T-cell (primary cell): Measurements from ENCODE around the gene POU3F1. TPM values are rescaled to one million over a fixed set of nuclear protein-coding genes. Genes with fewer than 3 reads are reported as not detected.

ENCODE experiments used
- ATAC-seq, 4 experiments: fragments of 200-7000 bp in 3 of 4; fragments of 150-1000 bp in 1 of 4; cut with Tn5 transposase; replicated peaks in 1 of 4; 1 replicate in 3 of 4; 2 replicates in 1 of 4; pipeline ENCODE4 v1.10.0; 2021; ENCODE audit warnings: moderate library complexity in 3 of 4, mild to moderate bottlenecking in 2 of 4, moderate number of reproducible peaks in 1 of 4
- CTCF ChIA-PET, 2 donors: fragments of 300-600 bp; sonication (Branson Sonifier 250); formaldehyde crosslinking; loops; one replicate each; lab custom pipeline; 2022; ENCODE audit warnings: antibody characterized with exemption in 2 of 2; lab: Charles Lee
- POLR2A ChIA-PET, 2 donors: fragments of 300-600 bp; sonication (Branson Sonifier 250); formaldehyde crosslinking; loops; one replicate each; lab custom pipeline; 2022; ENCODE audit warnings: antibody characterized with exemption in 2 of 2; lab: Charles Lee
- DNase-seq, 35 experiments: peaks; one replicate each; pipeline versions ENCODE4 v3.0.0 to v3.0.0-alpha.2; 2013 to 2023
- H3K27ac ChIP-seq: one replicate; pipeline ENCODE4 v1.5.1; 2013; ENCODE audit warnings: low read length
- H3K27me3 ChIP-seq, 2 experiments: replicated peaks in 1 of 2; 1 replicate in 1 of 2; 2 replicates in 1 of 2; pipeline versions ENCODE4 v1.6.1 to v1.7.0; 2013; ENCODE audit warnings: low read length in 1 of 2, mixed read lengths in 1 of 2; ENCODE audit not compliant: control insufficient read depth in 2 of 2, insufficient read depth in 2 of 2; ENCODE audit errors: extremely low read depth in 1 of 2
- H3K36me3 ChIP-seq, 2 donors: 1 replicate in 1 of 2; 2 replicates in 1 of 2; pipeline versions ENCODE4 v1.6.1 to v1.7.0; 2013; ENCODE audit warnings: low read length in 1 of 2; ENCODE audit not compliant: control insufficient read depth in 2 of 2, insufficient read depth in 1 of 2; ENCODE audit errors: extremely low read depth in 1 of 2
- H3K4me1 ChIP-seq, 2 experiments: 1 replicate in 1 of 2; 2 replicates in 1 of 2; pipeline versions ENCODE4 v1.6.1 to v1.7.0; 2013; ENCODE audit warnings: low read length in 2 of 2, mixed read lengths in 1 of 2; ENCODE audit not compliant: insufficient read depth in 2 of 2, control insufficient read depth in 1 of 2; ENCODE audit errors: extremely low read depth in 1 of 2
- H3K4me3 ChIP-seq, 2 donors: 1 replicate in 1 of 2; 2 replicates in 1 of 2; pipeline versions ENCODE4 v1.5.1 to v1.7.0; 2013; ENCODE audit warnings: mild to moderate bottlenecking in 2 of 2, low read length in 1 of 2, moderate library complexity in 1 of 2; ENCODE audit not compliant: control insufficient read depth in 1 of 2; ENCODE audit errors: extremely low read depth in 1 of 2
- H3K9me3 ChIP-seq: 2 replicates; pipeline ENCODE4 v1.7.0; 2013
- H3K27ac Mint-ChIP-seq, 2 donors: one replicate each; pipeline ENCODE4 v1.8.0; 2020 to 2021; ENCODE audit warnings: mild to moderate bottlenecking in 2 of 2, mixed read lengths in 2 of 2
- H3K27me3 Mint-ChIP-seq, 2 donors: one replicate each; pipeline ENCODE4 v1.8.0; 2021 to 2022; ENCODE audit warnings: mixed read lengths in 2 of 2
- H3K36me3 Mint-ChIP-seq: one replicate; pipeline ENCODE4 v1.8.0; 2021; ENCODE audit warnings: mixed read lengths
- H3K4me1 Mint-ChIP-seq, 3 donors: one replicate each; pipeline ENCODE4 v1.8.0; 2020 to 2022; ENCODE audit warnings: mixed read lengths in 3 of 3, mild to moderate bottlenecking in 1 of 3
- H3K4me3 Mint-ChIP-seq, 3 donors: one replicate each; pipeline ENCODE4 v1.8.0; 2020 to 2022; ENCODE audit warnings: mild to moderate bottlenecking in 3 of 3, mixed read lengths in 3 of 3, moderate library complexity in 3 of 3
- H3K9me3 Mint-ChIP-seq, 3 donors: one replicate each; pipeline ENCODE4 v1.8.0; 2020 to 2022; ENCODE audit warnings: mixed read lengths in 3 of 3
- WGBS: methylation state at CpG from one replicate; pipeline ENCODE4 v1.1.5; 2013; ENCODE audit warnings: missing lambda C conversion rate; ENCODE audit not compliant: insufficient coverage; 5-methylcytosine and 5-hydroxymethylcytosine counted together
- total RNA-seq, 35 experiments: library from RNA in 6 of 35; stranded (reverse) in 6 of 35; fragments of 120-200 nt in 1 of 35; gene quantifications; one replicate each; pipeline versions ENCODE4 v1.2.1 to v1.2.4 and lab custom pipeline; 2013 to 2026

Gene POU3F1
- total RNA-seq, 5 donors from 2014 or later (not counting 1 experiment from before 2014, with no cell fraction given): 0.28 to 0.72 (median 0.64) TPM

DNA sequence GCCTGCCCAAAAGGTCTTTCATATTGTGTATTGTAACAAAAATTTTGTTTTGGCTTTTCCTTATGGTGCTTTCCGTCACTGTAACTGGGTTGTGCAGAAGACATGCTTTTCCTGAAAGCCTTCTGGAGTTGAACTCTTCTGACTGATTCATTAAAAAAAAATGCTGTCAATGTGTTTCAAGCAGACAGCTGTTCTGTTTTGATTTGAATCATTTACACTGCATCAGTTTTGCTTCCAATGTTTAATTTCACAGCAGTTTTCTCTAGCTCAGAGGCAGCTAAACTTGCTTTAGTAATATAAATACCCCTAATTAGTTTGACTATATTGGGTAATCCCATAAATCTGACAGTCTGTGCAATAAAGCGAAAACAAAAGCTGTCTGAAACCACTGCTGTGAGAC lies 26.2 kb downstream of the POU3F1 start:
- peaks cover 12 to 74% of the 10 kb centered on the region in 2 donors for H3K36me3 ChIP-seq
- peaks cover 49% of the 10 kb centered on the region for H3K36me3 Mint-ChIP-seq
- no CpG with 5 or more reads among the region's 2 CpGs for WGBS
- H3K27me3 ChIP-seq: no peaks in the 10 kb centered on the region
- H3K27ac ChIP-seq: no peak overlapping the region
- H3K27ac Mint-ChIP-seq: no peak overlapping the region
- no peak overlapping the region for H3K4me3 Mint-ChIP-seq
- H3K4me1 ChIP-seq: peaks cover 0 to 2% of the 10 kb centered on the region in 2 experiments
- H3K4me1 Mint-ChIP-seq: peaks cover 7 to 13% (median 12%) of the 10 kb centered on the region in 3 donors
- no peak for DNase-seq
- H3K9me3 ChIP-seq: no peaks in the 10 kb centered on the region
- no peak for ATAC-seq
- POLR2A ChIA-PET: no interaction called here
- CTCF ChIA-PET: interaction anchor here in 1 of 2 donors (1.8 kb wide), 1 partner anchor 10 kb away, joined by 5 read pairs; no protein-coding TSS in a partner anchor
- no peaks in the 10 kb centered on the region for H3K9me3 Mint-ChIP-seq
- no peak overlapping the region for H3K4me3 ChIP-seq
- H3K27me3 Mint-ChIP-seq: no peaks in the 10 kb centered on the region

DNA sequence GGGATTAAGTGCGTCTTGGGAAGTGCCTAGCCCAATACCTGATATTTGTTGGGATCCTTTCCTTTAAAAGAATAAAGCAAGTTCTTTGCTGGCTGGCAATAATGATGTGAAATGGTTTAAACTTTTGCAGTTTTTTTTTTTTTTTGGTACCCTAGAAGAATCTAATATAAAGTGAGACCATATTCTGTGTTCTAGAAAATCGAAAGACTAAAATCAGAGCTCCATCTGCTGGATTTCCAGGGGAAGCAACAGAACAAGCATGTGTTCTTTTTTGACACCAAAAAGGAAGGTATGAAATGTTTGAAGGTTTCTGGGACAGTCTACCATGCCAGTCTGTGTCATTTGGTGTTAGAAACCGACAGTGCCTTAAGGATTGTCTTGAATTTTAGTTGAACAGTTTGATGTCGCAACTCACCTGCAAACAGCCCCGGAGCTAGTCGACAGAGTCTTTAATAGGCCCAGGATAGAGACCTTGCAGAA lies 27.7 kb downstream of the POU3F1 start:
- Histone ChIP-seq H3K4me1 (peaks cover 5 to 7% of the 10 kb centered on the region in 2 experiments), H3K36me3 (peaks cover 5 to 66% of the 10 kb centered on the region in 2 donors), H3K4me3 (no peak overlapping the region), H3K9me3 (no peaks in the 10 kb centered on the region), H3K27me3 (no peaks in the 10 kb centered on the region), H3K27ac (no peak overlapping the region)
- Mint-ChIP-seq H3K27ac (peak overlapping the region in 1 of 2 donors; percentile 21), H3K4me3 (no peak overlapping the region), H3K36me3 (peaks cover 42% of the 10 kb centered on the region), H3K4me1 (peaks cover 19 to 24% (median 22%) of the 10 kb centered on the region in 3 donors), H3K9me3 (no peaks in the 10 kb centered on the region), H3K27me3 (no peaks in the 10 kb centered on the region)
- ChIA-PET POLR2A (interaction anchor here in 1 of 2 donors (0.9 kb wide), 1 partner anchor 86 kb away, joined by 16 read pairs; no protein-coding TSS in a partner anchor), CTCF (interaction anchor here in 1 of 2 donors (0.5 to 1.8 kb wide), 10 partner anchors 9 to 336 kb away, joined by 3 to 5 read pairs (median 4); partner anchors contain the start of gene SF3A3)
- WGBS: 73% methylated on average over 5 of the region's 6 CpGs
- ATAC-seq (peak in 3 of 4 experiments; percentile 49 to 63 (median 51)), DNase-seq (peak in 1 of 35 experiments; percentile 47)

DNA sequence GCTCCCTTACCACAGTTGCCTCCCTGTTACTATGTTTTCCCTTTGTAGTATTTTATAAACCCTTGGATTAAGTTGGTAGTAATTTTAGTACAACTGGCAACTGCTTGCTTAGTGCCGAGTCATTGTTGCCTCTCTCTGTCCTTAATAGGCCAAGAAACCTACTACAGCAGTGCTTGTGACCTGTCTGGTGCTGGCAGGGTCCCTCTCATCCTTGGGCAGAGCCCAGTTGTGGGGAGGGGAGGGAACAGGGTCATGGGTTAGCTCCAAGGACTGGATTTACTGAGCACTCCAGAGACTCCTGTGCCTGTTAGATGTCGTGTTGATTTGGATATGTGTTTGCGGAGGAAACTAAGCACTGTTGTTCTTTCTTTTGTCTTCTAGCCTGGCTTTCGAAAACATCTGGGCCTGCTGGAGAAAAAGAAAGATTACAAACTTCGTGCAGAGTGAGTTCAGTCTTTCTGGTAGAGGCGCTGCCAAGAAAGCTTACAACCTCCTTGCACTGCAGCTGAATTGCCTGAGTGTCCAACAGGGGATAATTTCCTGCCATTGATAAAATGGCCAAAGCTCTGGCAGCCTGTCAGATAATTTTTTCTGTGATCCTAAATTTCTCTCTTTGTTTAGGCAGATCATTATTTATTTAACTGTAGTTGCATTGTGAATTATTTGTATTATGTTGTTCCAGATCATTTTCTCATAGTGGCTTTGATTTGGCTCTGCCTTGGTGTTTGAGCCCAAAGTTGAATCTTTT lies 30.4 kb downstream of the POU3F1 start:
- H3K4me3 Mint-ChIP-seq: no peak overlapping the region
- H3K36me3 Mint-ChIP-seq: peaks cover 28% of the 10 kb centered on the region
- Histone ChIP-seq H3K27me3 (no peaks in the 10 kb centered on the region), H3K4me3 (no peak overlapping the region), H3K27ac (no peak overlapping the region), H3K36me3 (peaks cover 5 to 40% of the 10 kb centered on the region in 2 donors), H3K9me3 (no peaks in the 10 kb centered on the region), H3K4me1 (peaks cover 16 to 29% of the 10 kb centered on the region in 2 experiments)
- ATAC-seq (no peak), DNase-seq (no peak)
- H3K4me1 Mint-ChIP-seq: peaks cover 38 to 49% (median 47%) of the 10 kb centered on the region in 3 donors
- POLR2A ChIA-PET: no interaction called here
- H3K27me3 Mint-ChIP-seq: no peaks in the 10 kb centered on the region
- no peaks in the 10 kb centered on the region for H3K9me3 Mint-ChIP-seq
- peak overlapping the region; percentile 34 to 63 for H3K27ac Mint-ChIP-seq
- CTCF ChIA-PET: no interaction called here
- 93% methylated on average over 5 of the region's 6 CpGs for WGBS

DNA sequence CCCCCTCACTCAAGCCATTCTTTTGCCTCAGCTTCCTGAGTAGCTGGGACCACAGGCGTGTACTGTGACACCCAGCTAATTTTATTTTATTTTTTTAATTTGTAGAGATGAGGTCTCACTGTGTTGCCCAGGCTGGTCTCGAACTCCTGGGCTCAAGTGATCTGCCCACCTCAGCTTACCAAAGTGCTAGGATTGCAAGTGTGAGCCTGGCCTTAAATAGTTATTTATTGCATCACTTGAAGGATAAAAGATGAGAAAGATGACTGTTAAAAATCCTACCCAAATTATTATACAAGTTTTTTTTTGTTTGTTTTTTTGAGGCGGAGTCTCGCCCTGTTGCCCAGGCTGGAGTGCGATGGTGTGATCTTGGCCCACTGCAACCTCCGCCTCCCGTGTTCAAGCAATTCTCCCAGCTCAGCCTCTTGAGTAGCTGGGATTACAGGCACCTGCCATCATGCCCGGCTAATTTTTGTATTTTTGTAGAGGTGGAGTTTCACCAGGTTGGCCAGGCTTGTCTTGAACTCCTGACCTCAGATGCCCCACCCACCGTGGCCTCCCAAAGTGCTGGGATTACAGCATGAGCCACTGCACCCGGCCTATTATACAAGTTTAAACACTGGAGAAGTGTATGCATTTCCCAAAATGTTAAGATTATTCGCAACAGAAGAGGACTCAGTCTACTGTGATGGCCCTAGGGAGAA lies 31.7 kb downstream of the POU3F1 start:
- Mint-ChIP-seq H3K36me3 (peaks cover 22% of the 10 kb centered on the region), H3K27ac (no peak overlapping the region), H3K27me3 (no peaks in the 10 kb centered on the region), H3K9me3 (no peaks in the 10 kb centered on the region), H3K4me1 (peaks cover 38 to 55% (median 55%) of the 10 kb centered on the region in 3 donors), H3K4me3 (peak overlapping the region in 1 of 3 donors; percentile 100)
- H3K36me3 ChIP-seq: peaks cover 5 to 30% of the 10 kb centered on the region in 2 donors
- no peaks in the 10 kb centered on the region for H3K9me3 ChIP-seq
- no peak overlapping the region for H3K27ac ChIP-seq
- ChIA-PET POLR2A (interaction anchor here in 1 of 2 donors (0.5 kb wide), 1 partner anchor 139 kb away, joined by 3 read pairs; no protein-coding TSS in a partner anchor), CTCF (no interaction called here)
- DNase-seq (no peak), ATAC-seq (no peak)
- no peak overlapping the region for H3K4me3 ChIP-seq
- peaks cover 16 to 36% of the 10 kb centered on the region in 2 experiments for H3K4me1 ChIP-seq
- no peaks in the 10 kb centered on the region for H3K27me3 ChIP-seq
- 100% methylated on average over 6 of the region's 11 CpGs for WGBS

DNA sequence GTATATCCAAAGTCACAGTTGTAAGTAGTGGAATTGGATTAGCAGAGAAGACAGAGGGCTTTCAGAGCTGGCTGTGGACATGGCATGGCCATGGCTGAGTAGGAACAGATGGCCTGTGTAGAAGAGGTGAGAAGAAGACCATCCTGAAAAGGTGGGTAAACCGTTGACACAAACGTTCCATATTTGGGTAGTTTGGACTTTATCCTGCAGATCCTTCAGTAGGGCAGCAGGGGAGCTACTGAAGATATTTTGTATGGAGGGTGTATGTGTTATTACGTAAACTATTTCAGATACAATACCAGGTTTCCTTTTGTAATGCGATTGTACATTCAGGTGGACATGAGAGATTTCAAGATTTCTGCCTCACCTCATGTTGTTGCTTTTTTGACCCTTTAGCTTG lies 32.4 kb downstream of the POU3F1 start:
- Mint-ChIP-seq H3K4me3 (peak overlapping the region; percentile 99 to 100 (median 100)), H3K9me3 (no peaks in the 10 kb centered on the region), H3K4me1 (peaks cover 45 to 62% (median 62%) of the 10 kb centered on the region in 3 donors), H3K27me3 (no peaks in the 10 kb centered on the region), H3K36me3 (peaks cover 22% of the 10 kb centered on the region), H3K27ac (peak overlapping the region in 1 of 2 donors; percentile 57)
- Histone ChIP-seq H3K4me1 (peaks cover 16 to 43% of the 10 kb centered on the region in 2 experiments), H3K27ac (no peak overlapping the region), H3K9me3 (no peaks in the 10 kb centered on the region), H3K36me3 (peaks cover 5 to 23% of the 10 kb centered on the region in 2 donors), H3K27me3 (no peaks in the 10 kb centered on the region), H3K4me3 (no peak overlapping the region)
- ATAC-seq (no peak), DNase-seq (no peak)
- CTCF ChIA-PET: interaction anchor here in 1 of 2 donors (0.5 kb wide), 1 partner anchor 30 kb away, joined by 3 read pairs; no protein-coding TSS in a partner anchor
- no CpG with 5 or more reads among the region's 4 CpGs for WGBS
- POLR2A ChIA-PET: no interaction called here

DNA sequence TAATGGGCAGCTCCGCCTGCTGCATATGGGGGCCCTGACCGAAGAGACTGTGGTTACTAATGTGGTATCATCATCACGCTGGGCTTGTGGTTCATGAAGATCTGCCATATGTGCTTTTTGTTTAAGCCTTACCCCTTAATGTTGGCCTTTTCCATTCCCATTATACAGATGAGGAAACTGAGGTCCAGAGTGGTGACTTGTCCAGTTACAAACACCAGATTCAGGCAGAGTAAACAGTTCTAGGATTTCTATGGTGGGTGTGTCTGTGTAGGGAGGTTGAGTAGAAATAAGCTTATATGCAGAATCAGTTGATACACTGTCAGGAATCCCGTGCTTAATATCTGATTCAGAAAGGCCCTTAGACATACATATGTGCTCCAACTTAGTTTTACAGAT lies 33.4 kb downstream of the POU3F1 start:
- POLR2A ChIA-PET: no interaction called here
- H3K27ac Mint-ChIP-seq: peak overlapping the region; percentile 98
- peaks cover 42 to 63% (median 61%) of the 10 kb centered on the region in 3 donors for H3K4me1 Mint-ChIP-seq
- CTCF ChIA-PET: interaction anchor here in 1 of 2 donors (0.9 to 2.7 kb wide), 2 partner anchors 24 to 153 kb away, joined by 3 to 10 read pairs; partner anchors contain the start of genes MTF1 and SF3A3
- no peaks in the 10 kb centered on the region for H3K27me3 Mint-ChIP-seq
- Histone ChIP-seq H3K27me3 (no peaks in the 10 kb centered on the region), H3K4me1 (peaks cover 16 to 49% of the 10 kb centered on the region in 2 experiments), H3K36me3 (peaks cover 5 to 14% of the 10 kb centered on the region in 2 donors), H3K9me3 (no peaks in the 10 kb centered on the region), H3K27ac (peak overlapping the region; percentile 73), H3K4me3 (peak overlapping the region; percentile 89 to 94)
- H3K36me3 Mint-ChIP-seq: peaks cover 13% of the 10 kb centered on the region
- no CpG with 5 or more reads among the region's 4 CpGs for WGBS
- H3K4me3 Mint-ChIP-seq: peak overlapping the region; percentile 99 to 100 (median 100)
- ATAC-seq (no peak), DNase-seq (no peak)
- no peaks in the 10 kb centered on the region for H3K9me3 Mint-ChIP-seq
